H1 (cell line): Measurements from ENCODE around the gene GOLGA3. TPM values are rescaled to one million over a fixed set of nuclear protein-coding genes. Genes with fewer than 3 reads are reported as not detected.

Source experiments
- CTCF ChIA-PET: fragments of 300-600 bp; sonication (Branson Sonifier 250); formaldehyde crosslinking; loops from one replicate; lab custom pipeline; 2021; ENCODE audit not compliant: partially characterized antibody; lab: Charles Lee
- POLR2A ChIA-PET: fragments of 300-600 bp; sonication (Branson Sonifier 250); formaldehyde crosslinking; loops from one replicate; lab custom pipeline; 2021; ENCODE audit warnings: inconsistent platforms; ENCODE audit not compliant: partially characterized antibody; lab: Charles Lee
- DNase-seq, 2 experiments: peaks; one replicate each; pipeline versions ENCODE4 v3.0.0 to v3.0.0-alpha.2; 2010 to 2022; ENCODE audit warnings: low spot score in 2 of 2, low read depth in 1 of 2, mixed read lengths in 1 of 2
- FAIRE-seq: peaks from 2 replicates; lab custom pipeline; 2011; peaks lifted over from hg19 to GRCh38; lab: Jason Lieb, UNC
- H2AFZ ChIP-seq: 2 replicates; pipeline ENCODE4 v1.8.1; 2012; ENCODE audit warnings: low read length, inconsistent platforms
- H2AK5ac ChIP-seq: 2 replicates; pipeline ENCODE4 v1.6.1; 2013; ENCODE audit warnings: low read depth, low read length
- H2BK120ac ChIP-seq: replicated peaks from 2 replicates; pipeline ENCODE3; 2013; ENCODE audit warnings: low read depth, low read length, inconsistent platforms
- H2BK12ac ChIP-seq: 2 replicates; pipeline ENCODE4 v1.6.1; 2013; ENCODE audit warnings: low read depth, low read length
- H2BK15ac ChIP-seq: 2 replicates; pipeline ENCODE4 v1.6.1; 2013; ENCODE audit warnings: low read length
- H2BK20ac ChIP-seq: 2 replicates; pipeline ENCODE4 v1.6.1; 2013; ENCODE audit warnings: low read length
- H2BK5ac ChIP-seq: 2 replicates; pipeline ENCODE4 v1.6.1; 2013; ENCODE audit warnings: low read depth, low read length
- H3K14ac ChIP-seq: 2 replicates; pipeline ENCODE4 v1.6.1; 2013; ENCODE audit warnings: inconsistent platforms; ENCODE audit not compliant: insufficient read length
- H3K18ac ChIP-seq: 2 replicates; pipeline ENCODE4 v1.6.1; 2013; ENCODE audit warnings: low read length; ENCODE audit errors: extremely low read depth
- H3K23ac ChIP-seq: 2 replicates; pipeline ENCODE4 v1.6.1; 2013; ENCODE audit warnings: inconsistent platforms; ENCODE audit not compliant: insufficient read length
- H3K23me2 ChIP-seq: 2 replicates; pipeline ENCODE4 v1.6.1; 2013; ENCODE audit warnings: low read depth, low read length
- H3K27ac ChIP-seq: 2 replicates; pipeline ENCODE4 v1.6.1; 2011; ENCODE audit warnings: low read depth, low read length, inconsistent platforms
- H3K27me3 ChIP-seq, 4 experiments: replicated peaks in 1 of 4; 1 replicate in 1 of 4; 2 replicates in 3 of 4; pipeline versions ENCODE4 v1.6.1 to v1.8.1; 2011 to 2013; ENCODE audit warnings: low read length in 3 of 4, mild to moderate bottlenecking in 3 of 4, inconsistent platforms in 2 of 4, mixed read lengths in 2 of 4, moderate library complexity in 1 of 4; ENCODE audit not compliant: control insufficient read depth in 3 of 4, insufficient read depth in 3 of 4; ENCODE audit errors: extremely low read depth in 1 of 4
- H3K36me3 ChIP-seq, 4 experiments: 2 replicates each; pipeline versions ENCODE4 v1.6.1 to v1.8.1; 2011 to 2013; ENCODE audit warnings: mild to moderate bottlenecking in 4 of 4, low read length in 3 of 4, moderate library complexity in 2 of 4, control low read depth in 1 of 4, inconsistent platforms in 1 of 4; ENCODE audit not compliant: insufficient read depth in 4 of 4, control insufficient read depth in 2 of 4
- H3K4ac ChIP-seq: replicated peaks from 2 replicates; pipeline ENCODE3; 2013; ENCODE audit warnings: low read length, low read depth, mixed read lengths, inconsistent platforms; ENCODE audit not compliant: insufficient read length
- H3K4me1 ChIP-seq, 4 experiments: replicated peaks in 1 of 4; 1 replicate in 1 of 4; 2 replicates in 3 of 4; pipeline versions ENCODE4 v1.6.1 to v1.8.1; 2011 to 2013; ENCODE audit warnings: low read length in 3 of 4, inconsistent platforms in 2 of 4, mixed read lengths in 1 of 4; ENCODE audit not compliant: insufficient read depth in 4 of 4, control insufficient read depth in 3 of 4
- H3K4me2 ChIP-seq, 2 experiments: 2 replicates each; pipeline versions ENCODE4 v1.6.1 to v1.8.1; 2011 to 2013; ENCODE audit warnings: low read depth in 2 of 2, low read length in 2 of 2, control low read depth in 1 of 2, inconsistent platforms in 1 of 2, mild to moderate bottlenecking in 1 of 2; ENCODE audit not compliant: insufficient read depth in 1 of 2
- H3K4me3 ChIP-seq, 4 experiments: fragments of 200-600, 300-600 bp in 1 of 4; sonication (generic), shearing (Covaris generic), sonication (Bioruptor Twin) in 1 of 4; 2 replicates each; pipeline versions ENCODE4 v1.5.1 to v1.8.1; 2011 to 2016; ENCODE audit warnings: low read length in 4 of 4, low read depth in 3 of 4, control low read depth in 2 of 4, inconsistent platforms in 2 of 4, mild to moderate bottlenecking in 2 of 4, mixed read lengths in 1 of 4, moderate library complexity in 1 of 4; ENCODE audit not compliant: insufficient read depth in 2 of 4; ENCODE audit errors: extremely low read depth in 1 of 4
- H3K56ac ChIP-seq: replicated peaks from 2 replicates; pipeline ENCODE3; 2013; ENCODE audit warnings: low read depth, mild to moderate bottlenecking, mixed read lengths, low read length, inconsistent platforms; ENCODE audit not compliant: insufficient read length
- H3K79me1 ChIP-seq: 2 replicates; pipeline ENCODE4 v1.6.1; 2013; ENCODE audit warnings: low read depth, low read length, control low read depth
- H3K79me2 ChIP-seq, 2 experiments: 2 replicates each; pipeline versions ENCODE4 v1.6.1 to v1.8.1; 2012 to 2013; ENCODE audit warnings: low read length in 2 of 2, mild to moderate bottlenecking in 2 of 2, inconsistent platforms in 1 of 2; ENCODE audit not compliant: insufficient read depth in 2 of 2, control insufficient read depth in 1 of 2
- H3K9ac ChIP-seq, 4 experiments: replicated peaks in 1 of 4; 1 replicate in 1 of 4; 2 replicates in 3 of 4; pipeline versions ENCODE4 v1.6.1 to v1.8.1; 2011 to 2013; ENCODE audit warnings: low read depth in 3 of 4, low read length in 3 of 4, control low read depth in 2 of 4, mild to moderate bottlenecking in 2 of 4, moderate library complexity in 2 of 4, inconsistent platforms in 1 of 4; ENCODE audit errors: extremely low read depth in 1 of 4
- H3K9me3 ChIP-seq, 2 experiments: 2 replicates each; pipeline versions ENCODE4 v1.6.1 to v1.8.1; 2012 to 2013; ENCODE audit warnings: mild to moderate bottlenecking in 2 of 2, moderate library complexity in 2 of 2, control low read depth in 1 of 2, inconsistent platforms in 1 of 2, low read depth in 1 of 2, low read length in 1 of 2, mixed read lengths in 1 of 2; ENCODE audit not compliant: insufficient read depth in 2 of 2
- H4K20me1 ChIP-seq, 2 experiments: replicated peaks in 1 of 2; 2 replicates each; pipeline versions ENCODE3 to v1.8.1; 2011 to 2013; ENCODE audit warnings: inconsistent platforms in 2 of 2, low read length in 2 of 2, mild to moderate bottlenecking in 1 of 2; ENCODE audit not compliant: insufficient read depth in 2 of 2, control insufficient read depth in 1 of 2
- H4K5ac ChIP-seq: 2 replicates; pipeline ENCODE4 v1.6.1; 2013; ENCODE audit warnings: low read length, low read depth, mixed read lengths, inconsistent platforms; ENCODE audit not compliant: insufficient read length
- H4K8ac ChIP-seq: 2 replicates; pipeline ENCODE4 v1.8.0; 2013; ENCODE audit warnings: mild to moderate bottlenecking, moderate library complexity, low read length, inconsistent platforms; ENCODE audit not compliant: insufficient read depth; ENCODE audit errors: extremely low read depth
- H4K91ac ChIP-seq: replicated peaks from 2 replicates; pipeline ENCODE3; 2013; ENCODE audit warnings: low read length, mixed read lengths, inconsistent platforms; ENCODE audit not compliant: insufficient read length
- CHD1 ChIP-seq: IDR thresholded peaks from 2 replicates; pipeline ENCODE4 v1.6.1; 2012; ENCODE audit warnings: low read depth, low read length, improper control_type of control experiment
- CHD2 ChIP-seq: IDR thresholded peaks from 2 replicates; pipeline ENCODE4 v1.6.1; 2012; ENCODE audit warnings: low read length, improper control_type of control experiment
- CTBP2 ChIP-seq: IDR thresholded peaks from 2 replicates; pipeline ENCODE4 v1.7.0; 2011; ENCODE audit warnings: borderline replicate concordance, mild to moderate bottlenecking, moderate library complexity, mixed read lengths, low read length; ENCODE audit not compliant: insufficient read depth, insufficient read length
- HDAC2 ChIP-seq, 2 experiments: fragments of 300-600 bp in 1 of 2; sonication (generic) in 1 of 2; IDR thresholded peaks; 2 replicates each; pipeline ENCODE4 v1.6.1; 2011 to 2012; ENCODE audit warnings: low read depth in 2 of 2, low read length in 2 of 2, mild to moderate bottlenecking in 2 of 2, moderate library complexity in 2 of 2, borderline replicate concordance in 1 of 2, inconsistent platforms in 1 of 2
- NANOG ChIP-seq: IDR thresholded peaks from 2 replicates; pipeline ENCODE4 v1.6.1; 2011; ENCODE audit warnings: low read length, low read depth, mild to moderate bottlenecking, inconsistent platforms; ENCODE audit not compliant: insufficient read depth, poor library complexity, severe bottlenecking
- PHF8 ChIP-seq: fragments of 200-600 bp; sonication (generic); conservative IDR thresholded peaks from 2 replicates; pipeline ENCODE4 v1.7.1; 2012; ENCODE audit warnings: low read depth, mild to moderate bottlenecking, inconsistent platforms, low read length, moderate library complexity
- POLR2A ChIP-seq, 2 experiments: IDR thresholded peaks; 1 replicate in 1 of 2; 2 replicates in 1 of 2; pipeline ENCODE4 v1.6.1; 2011; ENCODE audit warnings: low read depth in 2 of 2, low read length in 2 of 2, mild to moderate bottlenecking in 2 of 2; ENCODE audit errors: control extremely low read depth in 1 of 2
- POU5F1 ChIP-seq: IDR thresholded peaks from 2 replicates; pipeline ENCODE4 v1.6.1; 2011; ENCODE audit warnings: low read depth, mild to moderate bottlenecking, low read length, moderate library complexity
- RAD21 ChIP-seq, 2 experiments: IDR thresholded peaks in 1 of 2; conservative IDR thresholded peaks in 1 of 2; 2 replicates each; pipeline ENCODE4 v1.6.1; 2011; ENCODE audit warnings: low read depth in 2 of 2, low read length in 2 of 2, improper control_type of control experiment in 1 of 2, inconsistent platforms in 1 of 2, mild to moderate bottlenecking in 1 of 2, moderate library complexity in 1 of 2
- SAP30 ChIP-seq: fragments of 300-600 bp; sonication (generic); IDR thresholded peaks from 2 replicates; pipeline ENCODE4 v1.7.1; 2012; ENCODE audit warnings: low read length, moderate library complexity, mild to moderate bottlenecking, inconsistent platforms; ENCODE audit not compliant: insufficient read depth, insufficient replicate concordance
- SP2 ChIP-seq: IDR thresholded peaks from 2 replicates; pipeline ENCODE4 v1.6.1; 2012; ENCODE audit warnings: mild to moderate bottlenecking, low read length, inconsistent platforms
- SP4 ChIP-seq: IDR thresholded peaks from 2 replicates; pipeline ENCODE4 v1.6.1; 2012; ENCODE audit warnings: low read length, inconsistent platforms
- SRF ChIP-seq: IDR thresholded peaks from 2 replicates; pipeline ENCODE4 v1.6.1; 2011; ENCODE audit warnings: mild to moderate bottlenecking, low read depth, low read length, moderate library complexity
- WGBS, 2 experiments: shearing (Covaris generic) in 1 of 2; methylation state at CpG; one replicate each; pipeline versions ENCODE4 v1.1.6 to v1.1.7; 2013 to 2015; ENCODE audit warnings: low lambda C conversion rate in 2 of 2, mixed read lengths in 2 of 2, inconsistent platforms in 1 of 2, low coverage in 1 of 2, missing lambda C conversion rate in 1 of 2; ENCODE audit not compliant: insufficient replicate concordance in 2 of 2, insufficient coverage in 1 of 2, insufficient read length in 1 of 2; ENCODE audit errors: extremely low coverage in 1 of 2, missing lambda C conversion rate in 1 of 2; 5-methylcytosine and 5-hydroxymethylcytosine counted together
- polyA plus RNA-seq, 7 experiments: library from polyadenylated mRNA; depleted of rRNA in 3 of 7; stranded (reverse) in 5 of 7; unstranded in 2 of 7; fragments of >200 nt in 5 of 7; fragments of 200-250 nt in 2 of 7; gene quantifications; 1 replicate in 5 of 7; 2 replicates in 1 of 7; 4 replicates in 1 of 7; pipeline versions ENCODE4 v1.2.1 to v1.2.3, GENCODE V29; 2011 to 2013; ENCODE audit warnings: missing spikeins in 2 of 7, mixed read lengths in 2 of 7
- total RNA-seq: library from RNA; stranded (reverse); fragmentation: NEBNext Ultra II Directional; extraction: Animal tissue kit (Norgen Biotek cat#: 25700); gene quantifications from 2 replicates; pipeline ENCODE4 v1.2.1, GENCODE V29; 2021
- TF ChIP-seq, protein P1 (sequence below): IDR thresholded peaks from 2 replicates; pipeline ENCODE4 v1.6.1; 2012; ENCODE audit warnings: inconsistent platforms

The GOLGA3 gene
- total and polyA plus RNA-seq, 2 of the 8 experiments (the other 6 are each of a cell fraction or from before 2014, with no cell fraction given): 6.4 to 33.1 TPM

DNA sequence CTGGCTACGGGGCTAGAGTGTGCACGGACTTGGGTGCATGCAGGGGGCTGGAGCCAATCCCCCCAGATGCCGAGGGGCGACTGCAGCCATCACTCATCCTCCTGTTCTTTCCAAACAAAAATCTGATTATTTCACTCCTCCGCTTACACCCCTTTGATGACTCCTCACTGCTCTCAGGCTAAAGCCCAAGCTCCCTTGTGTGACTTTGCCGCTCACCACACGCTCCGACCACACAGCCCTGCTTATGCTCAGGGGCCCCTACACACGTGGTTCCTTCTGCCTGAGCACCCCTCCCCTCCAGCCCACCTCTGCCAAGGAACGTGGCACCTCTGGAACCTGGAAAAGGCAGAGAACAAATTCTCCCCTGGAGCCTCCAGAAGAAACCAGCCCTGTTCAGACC, 45.1 kb upstream of the GOLGA3 start:
- DNase-seq (no peak), FAIRE-seq (no peak)
- Histone ChIP-seq H3K79me1 (no peaks in the 10 kb centered on the region), H3K4ac (no peak overlapping the region), H2BK15ac (no peak overlapping the region), H2BK12ac (no peak overlapping the region), H3K79me2 (no peaks in the 10 kb centered on the region), H3K27me3 (no peaks in the 10 kb centered on the region), H4K91ac (no peak overlapping the region), H2BK5ac (no peak overlapping the region), H2AK5ac (no peak overlapping the region), H3K14ac (no peak overlapping the region), H3K4me3 (no peak overlapping the region), H3K4me2 (no peak overlapping the region), H2BK20ac (no peak overlapping the region), H2BK120ac (no peak overlapping the region), H3K18ac (no peak overlapping the region), H3K4me1 (no peaks in the 10 kb centered on the region), H3K9ac (no peak overlapping the region), H4K5ac (no peak overlapping the region), H3K9me3 (no peaks in the 10 kb centered on the region), H2AFZ (no peak overlapping the region), H3K23me2 (no peaks in the 10 kb centered on the region), H3K23ac (no peak overlapping the region), H4K8ac (no peak overlapping the region), H4K20me1 (peaks cover 0 to 4% of the 10 kb centered on the region in 2 experiments), H3K27ac (no peak overlapping the region), H3K36me3 (peaks cover 5 to 35% (median 17%) of the 10 kb centered on the region in 4 experiments; a peak in 5 of 8 replicates), H3K56ac (no peak overlapping the region)
- ChIA-PET CTCF (interaction anchor here (1.4 kb wide), 1 partner anchor 51 kb away, joined by 4 read pairs; no protein-coding TSS in a partner anchor), POLR2A (interaction anchor here (1.8 kb wide), 1 partner anchor 13 kb away, joined by 8 read pairs; the partner anchor contains the start of gene CHFR)
- WGBS, 2 experiments: 93% methylated on average over 10 of the region's 10 CpGs; no CpG with 5 or more reads in 1 of the 2 experiments
- TF ChIP-seq SP2: no peak
- TF ChIP-seq POLR2A (IDR thresholded peaks at IDR 0.05; ENCODE audit: control extremely low read depth in 1 of 2, low read depth in 2 of 2, low read length in 2 of 2): no peak
- TF ChIP-seq HDAC2 (IDR thresholded peaks at IDR 0.05; ENCODE audit: borderline replicate concordance in 1 of 2, low read depth in 2 of 2, low read length in 2 of 2): no peak
- no peak for TF ChIP-seq SRF
- no peak for TF ChIP-seq NANOG
- TF ChIP-seq, protein P1, sequence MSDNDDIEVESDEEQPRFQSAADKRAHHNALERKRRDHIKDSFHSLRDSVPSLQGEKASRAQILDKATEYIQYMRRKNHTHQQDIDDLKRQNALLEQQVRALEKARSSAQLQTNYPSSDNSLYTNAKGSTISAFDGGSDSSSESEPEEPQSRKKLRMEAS: no peak
- TF ChIP-seq CHD2: no peak
- TF ChIP-seq CTBP2: no peak
- no peak for TF ChIP-seq POU5F1
- TF ChIP-seq SAP30: no peak
- TF ChIP-seq PHF8: no peak
- TF ChIP-seq RAD21 (IDR thresholded peaks at IDR 0.05 in 1 of 2, conservative IDR thresholded peaks at IDR 0.05 in 1 of 2; ENCODE audit: low read depth in 2 of 2, low read length in 2 of 2): no peak
- no peak for TF ChIP-seq SP4
- no peak for TF ChIP-seq CHD1
